Measurements from ENCODE around the gene HNRNPA3. TPM values are rescaled to one million over a fixed set of nuclear protein-coding genes. Genes with fewer than 3 reads are reported as not detected.
A peak's percentile ranks its signal among the peaks of the same experiment; 100 is the strongest.

Gene HNRNPA3
- total RNA-seq, 4 donors from 2014 or later, result 32.6 to 55.9 (median 47.4) TPM

- no peak for TF ChIP-seq CTCF (IDR thresholded peaks at IDR 0.05)
- no peak for TF ChIP-seq POLR2A (IDR thresholded peaks at IDR 0.05)
- intact Hi-C loops (cut with DNase I; ENCODE audit: low total_unique reads), result no loop called here
- WGBS, 2 donors, result 71 to 78% methylated on average over 6 of the region's 6 CpGs
- H3K4me3 ChIP-seq (ENCODE audit: low read depth, poor library complexity, severe bottlenecking), result no peak overlapping the region
- DNase-seq (ENCODE audit: low spot score in 2 of 2), result no peak
Measured at GRCh38 chr2:177235855-177236437, 23.4 kb downstream of the HNRNPA3 start.

GRCh38 chr2:177237932-177238331, 25.3 kb downstream of the HNRNPA3 start:
- TF ChIP-seq CTCF (IDR thresholded peaks at IDR 0.05), result no peak
- no peak for TF ChIP-seq POLR2A (IDR thresholded peaks at IDR 0.05)
- no peak for DNase-seq (ENCODE audit: low spot score in 2 of 2)
- H3K4me3 ChIP-seq (ENCODE audit: low read depth, poor library complexity, severe bottlenecking), result no peak overlapping the region
- WGBS, 2 donors, result 37 to 40% methylated on average over 2 of the region's 2 CpGs
- intact Hi-C loops (cut with DNase I; ENCODE audit: low total_unique reads), result no loop called here

GRCh38 chr2:177239053-177239452, 26.5 kb downstream of the HNRNPA3 start:
- no peak overlapping the region for H3K4me3 ChIP-seq (ENCODE audit: low read depth, poor library complexity, severe bottlenecking)
- intact Hi-C loops (cut with DNase I; ENCODE audit: low total_unique reads), result no loop called here
- WGBS, 2 donors, result 75 to 80% methylated on average over 6 of the region's 6 CpGs
- no peak for DNase-seq (ENCODE audit: low spot score in 2 of 2)
- TF ChIP-seq POLR2A (IDR thresholded peaks at IDR 0.05) (no peak), CTCF (IDR thresholded peaks at IDR 0.05) (no peak)

- peak in 1 of 2 donors; percentile 82 for DNase-seq (ENCODE audit: low spot score in 2 of 2)
- WGBS, 2 donors, result 11 to 14% methylated on average over 5 of the region's 5 CpGs
- no peak for TF ChIP-seq CTCF (IDR thresholded peaks at IDR 0.05)
- no peak for TF ChIP-seq POLR2A (IDR thresholded peaks at IDR 0.05)
- intact Hi-C loops (cut with DNase I; ENCODE audit: low total_unique reads), result no loop called here
- H3K4me3 ChIP-seq (ENCODE audit: low read depth, poor library complexity, severe bottlenecking), result no peak overlapping the region
Measured at GRCh38 chr2:177239932-177240630, 27.5 kb downstream of the HNRNPA3 start.

GRCh38 chr2:177241711-177242120, 29.1 kb downstream of the HNRNPA3 start:
- 45 to 47% methylated on average over 1 of the region's 1 CpG for WGBS, 2 donors
- no peak for DNase-seq (ENCODE audit: low spot score in 2 of 2)
- H3K4me3 ChIP-seq (ENCODE audit: low read depth, poor library complexity, severe bottlenecking), result no peak overlapping the region
- TF ChIP-seq POLR2A (IDR thresholded peaks at IDR 0.05) (no peak), CTCF (IDR thresholded peaks at IDR 0.05) (no peak)
- intact Hi-C loops (cut with DNase I; ENCODE audit: low total_unique reads), result no loop called here
